OCI-LY3 (cell line): ENCODE data around the gene SIT1.

Source experiments
- EZH2phosphoT487 ChIP-seq: fragments of 200-600 bp; shearing (Covaris generic); IDR thresholded peaks from 2 replicates; pipeline ENCODE4 v1.6.1; 2018; ENCODE audit warnings: antibody characterized with exemption, mixed run types, low read depth
- TF ChIP-seq, protein P1 (sequence below): fragments of 200-600, 300-600 bp; sonication (generic); IDR thresholded peaks from 2 replicates; pipeline ENCODE4 v1.5.1; 2014; ENCODE audit warnings: antibody characterized with exemption, low read length, low read depth

- TF ChIP-seq, protein P1, sequence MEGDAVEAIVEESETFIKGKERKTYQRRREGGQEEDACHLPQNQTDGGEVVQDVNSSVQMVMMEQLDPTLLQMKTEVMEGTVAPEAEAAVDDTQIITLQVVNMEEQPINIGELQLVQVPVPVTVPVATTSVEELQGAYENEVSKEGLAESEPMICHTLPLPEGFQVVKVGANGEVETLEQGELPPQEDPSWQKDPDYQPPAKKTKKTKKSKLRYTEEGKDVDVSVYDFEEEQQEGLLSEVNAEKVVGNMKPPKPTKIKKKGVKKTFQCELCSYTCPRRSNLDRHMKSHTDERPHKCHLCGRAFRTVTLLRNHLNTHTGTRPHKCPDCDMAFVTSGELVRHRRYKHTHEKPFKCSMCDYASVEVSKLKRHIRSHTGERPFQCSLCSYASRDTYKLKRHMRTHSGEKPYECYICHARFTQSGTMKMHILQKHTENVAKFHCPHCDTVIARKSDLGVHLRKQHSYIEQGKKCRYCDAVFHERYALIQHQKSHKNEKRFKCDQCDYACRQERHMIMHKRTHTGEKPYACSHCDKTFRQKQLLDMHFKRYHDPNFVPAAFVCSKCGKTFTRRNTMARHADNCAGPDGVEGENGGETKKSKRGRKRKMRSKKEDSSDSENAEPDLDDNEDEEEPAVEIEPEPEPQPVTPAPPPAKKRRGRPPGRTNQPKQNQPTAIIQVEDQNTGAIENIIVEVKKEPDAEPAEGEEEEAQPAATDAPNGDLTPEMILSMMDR = no peak
- no peak for TF ChIP-seq EZH2phosphoT487
Measured at GRCh38 chr9:35603506-35603985, 47.2 kb downstream of the SIT1 start.
